ENCODE results near the gene LHX4.

Gene LHX4

GRCh38 chr1:180228648-180229482, 1.2 kb upstream of the LHX4 start:
- DNase-seq, result no peak

- no peak for DNase-seq
Observed at GRCh38 chr1:180230416-180230790, 339 bp downstream of the LHX4 start.

GRCh38 chr1:180230791-180231505, 884 bp downstream of the LHX4 start:
- no peak for DNase-seq

- no peak for DNase-seq
Observed at GRCh38 chr1:180231506-180231921, 1.4 kb downstream of the LHX4 start.

DNA sequence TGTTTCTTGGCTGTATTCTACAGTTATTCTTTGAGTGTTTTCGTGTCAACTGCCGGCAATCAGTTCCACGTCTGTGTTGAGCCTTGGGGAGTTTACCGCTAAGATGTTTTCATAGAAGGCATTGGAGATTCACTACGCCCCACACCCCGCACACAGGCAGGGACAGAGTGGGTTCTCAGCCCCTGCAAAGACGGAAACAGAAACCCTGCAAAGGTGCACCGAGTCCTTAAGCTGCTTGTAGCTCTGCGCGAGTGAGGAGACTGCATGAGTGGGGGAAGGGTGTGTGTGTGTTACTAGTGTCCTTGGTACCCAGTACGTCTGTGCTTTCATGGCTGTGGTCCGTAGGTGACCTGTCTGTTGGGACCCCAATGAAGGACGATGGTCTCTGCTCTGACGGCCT, 1.9 kb downstream of the LHX4 start:
- no peak for DNase-seq

DNA sequence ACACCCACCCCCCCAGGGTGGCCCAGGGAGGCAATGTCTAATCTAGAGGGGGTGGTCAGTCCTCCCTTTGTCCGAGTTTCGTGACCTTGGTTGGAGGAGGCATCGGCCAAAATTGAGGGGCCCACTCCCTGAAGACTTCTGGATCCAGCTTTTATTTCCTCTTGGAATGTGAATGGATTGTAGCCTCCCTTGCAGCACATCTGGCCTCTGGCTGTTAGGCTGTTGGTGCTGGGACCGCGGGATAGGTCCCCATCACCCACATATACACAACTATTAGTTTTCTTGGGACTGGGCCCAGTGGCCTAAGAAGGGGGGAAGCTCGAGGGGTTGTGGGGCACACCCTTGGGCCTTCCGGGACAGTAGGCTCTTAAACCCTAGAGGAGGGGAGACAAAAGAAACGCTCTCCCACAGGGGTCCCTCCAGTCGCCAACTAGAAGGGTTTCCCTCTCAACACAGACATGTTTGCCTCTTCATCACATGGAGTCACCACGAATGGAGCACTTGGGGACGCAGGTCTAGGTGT, 2.5 kb downstream of the LHX4 start:
- no peak for DNase-seq

GRCh38 chr1:180233191-180234011, 3.3 kb downstream of the LHX4 start:
- DNase-seq, result no peak

DNA sequence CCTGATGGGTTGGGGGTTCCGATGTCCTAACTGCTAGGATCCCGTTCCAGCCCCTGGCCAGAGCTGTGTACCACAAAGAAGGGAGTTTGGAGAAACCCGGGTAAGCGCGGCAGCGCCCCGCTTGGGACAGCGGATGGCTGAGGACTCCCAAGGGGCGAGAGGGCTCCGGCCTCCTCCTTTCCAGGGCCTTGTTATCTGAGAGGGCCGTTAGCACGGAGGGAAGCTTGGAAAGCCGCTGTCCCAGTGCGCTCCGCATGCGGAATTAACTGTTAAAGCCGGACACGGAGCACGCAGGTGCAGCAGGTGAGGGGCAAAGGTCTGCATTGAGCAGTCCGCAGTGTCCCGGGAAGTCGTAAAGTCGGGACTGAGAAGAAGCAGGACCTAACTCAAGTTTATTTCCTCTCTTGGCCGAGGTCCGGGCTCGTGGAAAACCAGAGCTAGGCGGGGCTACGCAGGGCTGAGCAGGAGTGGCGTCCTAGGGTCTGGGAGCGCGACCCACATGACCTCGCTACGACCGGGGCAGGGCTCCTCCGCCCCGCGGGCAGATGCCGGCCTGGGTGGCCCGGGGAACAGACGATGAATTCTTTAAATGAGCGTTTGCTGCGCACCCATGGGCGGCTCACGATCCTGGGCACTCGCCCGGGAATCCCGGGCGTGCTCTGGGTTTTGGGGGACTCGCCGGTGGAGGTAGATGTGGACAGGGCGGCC, 4.5 kb downstream of the LHX4 start:
- DNase-seq, result no peak

DNA sequence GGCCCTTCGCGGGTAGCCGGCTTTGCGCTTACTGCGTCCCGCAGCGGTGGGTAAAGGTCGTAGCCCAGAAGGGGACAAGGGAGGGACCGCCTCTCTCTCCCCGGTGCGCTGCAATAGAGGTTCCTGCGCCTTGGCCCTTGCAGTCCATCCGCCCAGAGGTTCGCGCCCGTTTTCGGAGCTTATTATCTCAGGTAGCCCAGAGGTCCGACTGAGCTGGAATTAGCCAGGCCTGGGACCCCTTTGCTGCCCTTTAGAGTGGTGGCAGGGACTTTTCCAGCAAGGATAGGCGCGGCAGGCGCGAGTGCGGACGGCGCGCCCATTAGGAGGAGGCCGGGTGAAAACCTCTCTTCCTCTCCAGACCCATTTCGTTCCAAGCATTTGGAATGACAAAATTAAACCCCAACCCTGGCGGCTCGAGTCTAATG, 5.0 kb downstream of the LHX4 start:
- no peak for DNase-seq

- DNase-seq, result no peak
Observed at GRCh38 chr1:180235502-180236239, 5.6 kb downstream of the LHX4 start.

DNA sequence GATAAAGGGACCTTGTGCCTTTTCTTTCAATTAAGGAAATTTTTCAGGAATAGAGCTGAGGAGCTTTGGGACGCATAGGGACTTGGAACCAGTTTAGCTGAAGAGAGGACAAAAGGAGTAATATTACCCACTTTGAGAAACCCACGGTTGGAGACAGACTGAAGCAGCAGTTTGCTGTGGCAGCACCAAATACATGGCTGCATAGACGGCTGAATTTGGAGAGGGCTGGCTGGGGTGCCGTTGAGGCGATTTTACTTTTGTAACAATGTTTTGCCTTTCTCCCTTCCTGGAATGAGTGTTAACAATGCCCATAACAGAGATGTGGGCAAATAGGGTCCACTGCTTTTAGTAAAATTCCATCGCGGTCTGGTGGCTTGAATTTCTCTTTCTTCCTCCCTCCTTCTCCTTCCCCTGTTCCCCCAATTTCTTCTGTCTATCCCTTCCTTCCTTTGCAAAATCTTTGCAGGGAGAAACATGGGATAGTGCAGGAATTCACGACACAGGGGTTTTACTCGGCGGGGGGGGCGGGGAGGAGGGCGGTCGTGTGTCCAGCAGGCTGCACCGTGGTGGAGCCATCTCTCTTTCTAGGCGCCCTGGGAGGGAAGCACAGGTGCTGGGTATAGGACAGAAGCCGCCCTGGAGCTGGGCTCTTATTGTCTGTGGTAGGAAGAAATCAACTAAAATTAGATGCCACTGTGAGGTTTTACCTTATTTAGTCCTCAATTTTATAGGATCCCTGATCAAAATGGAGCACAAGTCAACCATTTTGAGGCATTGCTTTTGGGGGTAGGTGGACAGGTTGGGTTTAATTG, 6.8 kb downstream of the LHX4 start:
- DNase-seq, result no peak

- no peak for DNase-seq
Observed at GRCh38 chr1:180237869-180238476, 7.9 kb downstream of the LHX4 start.

DNA sequence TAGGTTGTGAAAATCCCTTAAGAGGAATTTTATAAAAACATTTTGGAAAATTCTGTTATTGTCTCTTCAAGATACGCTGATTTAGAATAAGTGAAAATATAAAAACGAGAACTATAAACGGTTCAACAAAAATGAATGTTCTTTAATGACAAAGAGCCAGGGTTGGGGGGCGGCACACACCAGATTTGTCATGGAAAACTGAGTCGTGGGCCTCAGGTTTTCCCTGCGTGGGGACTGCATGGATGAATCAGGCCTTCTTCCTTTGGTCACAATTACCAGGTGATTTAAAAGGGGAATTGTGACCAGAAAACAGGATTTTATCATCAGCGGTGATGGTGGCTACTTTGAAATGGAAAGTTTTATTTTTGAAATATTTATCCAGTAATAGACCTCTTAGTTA, 8.6 kb downstream of the LHX4 start:
- no peak for DNase-seq

DNA sequence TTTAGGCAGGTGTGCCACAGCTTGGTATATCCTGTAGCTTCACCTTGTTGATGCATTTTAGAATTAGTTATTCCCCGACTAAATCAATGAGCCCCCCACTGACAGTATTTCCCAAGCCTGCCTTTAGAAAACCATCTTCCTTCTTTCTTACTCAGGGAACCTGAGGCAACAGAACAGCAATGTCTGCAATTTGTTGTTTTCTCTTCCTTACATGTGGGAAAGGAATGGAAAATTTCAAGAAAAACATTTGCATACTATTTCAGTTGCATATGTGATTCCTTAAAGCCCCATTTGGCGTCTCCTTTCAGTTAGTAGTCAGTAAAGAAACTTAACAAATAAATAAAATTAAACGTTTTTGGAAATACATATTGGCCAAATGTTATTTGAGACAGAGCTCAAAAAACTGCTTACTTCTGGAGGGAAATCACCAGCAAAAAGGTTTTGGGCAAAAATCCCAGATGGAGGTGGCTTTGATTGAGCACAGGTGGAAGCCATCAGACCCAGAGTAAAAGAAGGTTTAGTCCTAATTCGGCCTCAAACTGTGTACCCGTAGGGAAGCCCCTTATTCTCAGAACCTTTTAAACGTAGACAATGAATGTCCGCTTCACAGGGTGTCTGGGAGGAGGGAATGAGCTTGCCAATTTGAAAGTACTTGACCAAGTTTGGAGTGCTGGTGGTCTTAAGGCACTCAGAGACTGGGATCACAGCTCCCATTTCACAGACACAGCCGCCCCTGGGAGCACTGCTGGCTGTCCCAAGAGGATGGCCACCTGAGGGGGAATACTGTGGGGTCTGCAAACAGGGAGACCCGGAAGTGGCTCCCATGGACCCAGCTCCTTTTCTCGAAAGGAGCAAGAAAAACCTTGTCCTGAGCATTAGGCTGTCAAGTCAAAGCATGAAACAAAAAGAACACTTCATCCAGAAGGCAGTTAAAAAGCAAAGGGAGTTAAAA, 9.4 kb downstream of the LHX4 start:
- DNase-seq, result no peak

DNA sequence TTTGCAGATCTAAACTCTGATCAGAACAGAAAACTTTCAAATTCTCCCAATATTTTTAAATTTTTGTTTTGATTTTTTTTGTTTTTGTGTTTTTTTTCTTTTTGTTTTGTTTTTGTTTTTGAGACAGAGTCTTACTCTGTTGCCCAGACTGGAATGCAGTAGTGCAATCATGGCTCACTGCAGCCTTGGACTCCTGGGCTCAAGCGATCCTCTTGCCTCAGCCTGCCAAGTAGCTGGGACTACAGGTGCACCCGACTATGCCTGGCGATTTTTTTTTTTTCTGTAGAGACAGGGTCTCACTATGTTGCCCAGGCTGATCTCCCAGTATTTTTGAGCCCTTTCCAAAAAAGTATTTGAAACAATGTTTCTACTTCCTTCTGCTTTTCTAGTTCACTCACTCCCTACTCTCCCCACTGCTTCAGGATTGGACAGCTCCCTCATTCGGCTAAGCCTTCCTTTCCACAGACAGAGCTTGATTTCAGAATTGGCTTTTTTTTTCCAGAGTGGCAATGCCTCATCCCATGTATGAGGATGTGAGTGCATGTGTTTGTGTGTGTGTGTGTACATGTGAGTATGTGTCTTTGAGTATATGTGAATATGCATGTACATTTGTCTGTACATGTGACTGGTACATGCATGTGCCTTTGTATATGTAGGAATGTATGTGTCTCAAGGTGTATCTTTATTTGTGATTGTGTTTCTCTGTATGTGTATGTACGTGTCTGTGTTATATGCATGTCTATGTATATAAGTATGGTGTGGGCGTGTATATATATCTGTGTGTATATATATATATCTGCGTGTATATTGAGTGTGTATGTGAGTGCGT, 11.9 kb downstream of the LHX4 start:
- no peak for DNase-seq

DNA sequence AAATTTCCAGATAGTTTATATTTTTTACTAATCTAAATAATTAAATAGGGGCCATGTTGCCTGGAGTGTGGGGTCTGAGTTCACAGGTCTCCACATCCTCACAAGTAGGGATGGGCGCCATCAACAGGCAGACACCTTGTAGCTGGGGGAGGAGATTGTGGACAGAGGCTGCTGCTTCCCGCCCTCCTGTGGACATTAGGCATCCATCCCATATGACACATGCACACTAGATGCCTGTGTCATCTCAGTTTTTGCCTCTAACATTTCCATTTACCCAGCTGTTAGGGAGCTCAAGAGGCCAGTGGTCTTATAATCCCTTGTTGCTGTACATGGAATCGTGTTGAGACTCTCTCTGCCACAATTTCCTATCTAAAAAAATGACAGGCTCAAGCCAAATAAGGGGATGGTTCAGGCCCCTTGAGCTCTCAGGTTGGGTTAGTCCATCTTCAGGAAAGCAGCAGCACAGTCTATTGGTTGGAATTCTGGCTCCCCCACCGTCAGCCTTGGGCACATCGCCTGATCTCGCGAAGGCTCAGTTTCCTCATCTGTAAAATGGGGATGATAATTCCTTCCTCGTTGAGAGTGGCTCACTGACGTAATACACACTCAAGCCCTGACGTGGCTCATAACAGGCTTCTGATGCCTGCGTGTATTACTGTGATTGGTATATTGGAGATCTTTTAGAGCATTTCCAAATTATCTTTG, 13.6 kb downstream of the LHX4 start:
- DNase-seq, result no peak

- no peak for DNase-seq
Observed at GRCh38 chr1:180244840-180245239, 14.8 kb downstream of the LHX4 start.

GRCh38 chr1:180246579-180246978, 16.5 kb downstream of the LHX4 start:
- DNase-seq, result no peak

Measured in CD4-positive, alpha-beta T cell treated with Interferon gamma for 1 hour (primary cell).